22Rv1 (cell line): ENCODE measurements around the gene USP2.

Experiments
- CTCF ChIP-seq: fragments of 450-650 bp; IDR thresholded peaks from 2 replicates; pipeline ENCODE4 v1.5.1; 2017; ENCODE audit warnings: mild to moderate bottlenecking
- ZFX ChIP-seq: fragments of 450-650 bp; IDR thresholded peaks from 2 replicates; pipeline ENCODE4 v1.6.1; 2017; ENCODE audit warnings: antibody characterized with exemption, borderline replicate concordance

GRCh38 chr11:119336744-119337469 is 44.6 kb downstream of the USP2 start:
- no peak for TF ChIP-seq CTCF
- TF ChIP-seq ZFX: no peak
